WTC11 (cell line): ENCODE measurements around the gene OGDH.

ENCODE experiments used
- CBFB ChIP-seq: sonication (generic); formaldehyde crosslinking; IDR thresholded peaks from 2 replicates; pipeline ENCODE4 v1.8.1; 2022; ENCODE audit warnings: mild to moderate bottlenecking, low read depth, missing genetic modification reagents
- CTCF ChIP-seq: fragments of 200-600 bp; IDR thresholded peaks from 2 replicates; pipeline ENCODE4 v1.8.0; 2022; ENCODE audit warnings: antibody characterized with exemption
- SP1 ChIP-seq: sonication (generic); formaldehyde crosslinking; conservative IDR thresholded peaks from 2 replicates; pipeline ENCODE4 v1.8.1; 2022; ENCODE audit warnings: missing genetic modification reagents
- ZNF138 ChIP-seq: sonication (generic); formaldehyde crosslinking; conservative IDR thresholded peaks from 2 replicates; pipeline ENCODE4 v1.8.1; 2022; ENCODE audit warnings: mild to moderate bottlenecking, moderate library complexity, missing genetic modification reagents
- ZNF232 ChIP-seq: sonication (generic); formaldehyde crosslinking; IDR thresholded peaks from 2 replicates; pipeline ENCODE4 v1.8.0; 2022; ENCODE audit warnings: mild to moderate bottlenecking, missing genetic modification reagents
- TF ChIP-seq, protein P1 (sequence below): sonication (generic); formaldehyde crosslinking; IDR thresholded peaks from 2 replicates; pipeline ENCODE4 v1.8.0; 2023; ENCODE audit warnings: missing genetic modification reagents, mild to moderate bottlenecking, borderline replicate concordance
- TF ChIP-seq, protein P2 (sequence below): sonication (generic); formaldehyde crosslinking; IDR thresholded peaks from 2 replicates; pipeline ENCODE4 v1.8.0; 2022; ENCODE audit warnings: mild to moderate bottlenecking, missing genetic modification reagents

DNA sequence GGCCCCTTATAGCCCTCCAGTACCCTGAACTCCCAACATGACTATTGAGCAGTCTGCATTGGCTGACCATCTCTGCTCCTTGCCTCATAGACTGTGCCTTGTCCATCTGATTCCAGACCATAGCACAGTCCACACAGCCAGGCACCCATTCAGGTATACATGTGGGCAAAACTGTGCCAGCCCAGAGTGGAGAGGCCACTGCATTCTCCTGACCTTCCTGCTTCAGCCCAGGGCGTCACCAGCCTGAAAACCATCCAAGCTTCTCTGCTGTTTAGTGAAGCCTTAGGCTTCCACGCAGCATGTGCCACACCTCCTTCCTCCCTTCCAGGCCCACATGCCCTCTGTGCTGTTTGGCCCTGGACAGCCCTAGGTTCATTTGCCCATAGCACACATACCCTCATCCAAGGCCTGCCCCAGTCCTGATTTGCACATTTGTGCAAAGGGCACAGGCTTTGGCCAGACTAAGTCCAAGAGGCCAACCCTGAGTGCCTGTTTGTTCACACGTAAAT is 43.2 kb upstream of the OGDH start:
- TF ChIP-seq CBFB (no peak), CTCF (no peak), ZNF232 (CRISPR knock-in tag) (no peak), ZNF138 (CRISPR knock-in tag) (no peak), SP1 (no peak)
- TF ChIP-seq, protein P1, sequence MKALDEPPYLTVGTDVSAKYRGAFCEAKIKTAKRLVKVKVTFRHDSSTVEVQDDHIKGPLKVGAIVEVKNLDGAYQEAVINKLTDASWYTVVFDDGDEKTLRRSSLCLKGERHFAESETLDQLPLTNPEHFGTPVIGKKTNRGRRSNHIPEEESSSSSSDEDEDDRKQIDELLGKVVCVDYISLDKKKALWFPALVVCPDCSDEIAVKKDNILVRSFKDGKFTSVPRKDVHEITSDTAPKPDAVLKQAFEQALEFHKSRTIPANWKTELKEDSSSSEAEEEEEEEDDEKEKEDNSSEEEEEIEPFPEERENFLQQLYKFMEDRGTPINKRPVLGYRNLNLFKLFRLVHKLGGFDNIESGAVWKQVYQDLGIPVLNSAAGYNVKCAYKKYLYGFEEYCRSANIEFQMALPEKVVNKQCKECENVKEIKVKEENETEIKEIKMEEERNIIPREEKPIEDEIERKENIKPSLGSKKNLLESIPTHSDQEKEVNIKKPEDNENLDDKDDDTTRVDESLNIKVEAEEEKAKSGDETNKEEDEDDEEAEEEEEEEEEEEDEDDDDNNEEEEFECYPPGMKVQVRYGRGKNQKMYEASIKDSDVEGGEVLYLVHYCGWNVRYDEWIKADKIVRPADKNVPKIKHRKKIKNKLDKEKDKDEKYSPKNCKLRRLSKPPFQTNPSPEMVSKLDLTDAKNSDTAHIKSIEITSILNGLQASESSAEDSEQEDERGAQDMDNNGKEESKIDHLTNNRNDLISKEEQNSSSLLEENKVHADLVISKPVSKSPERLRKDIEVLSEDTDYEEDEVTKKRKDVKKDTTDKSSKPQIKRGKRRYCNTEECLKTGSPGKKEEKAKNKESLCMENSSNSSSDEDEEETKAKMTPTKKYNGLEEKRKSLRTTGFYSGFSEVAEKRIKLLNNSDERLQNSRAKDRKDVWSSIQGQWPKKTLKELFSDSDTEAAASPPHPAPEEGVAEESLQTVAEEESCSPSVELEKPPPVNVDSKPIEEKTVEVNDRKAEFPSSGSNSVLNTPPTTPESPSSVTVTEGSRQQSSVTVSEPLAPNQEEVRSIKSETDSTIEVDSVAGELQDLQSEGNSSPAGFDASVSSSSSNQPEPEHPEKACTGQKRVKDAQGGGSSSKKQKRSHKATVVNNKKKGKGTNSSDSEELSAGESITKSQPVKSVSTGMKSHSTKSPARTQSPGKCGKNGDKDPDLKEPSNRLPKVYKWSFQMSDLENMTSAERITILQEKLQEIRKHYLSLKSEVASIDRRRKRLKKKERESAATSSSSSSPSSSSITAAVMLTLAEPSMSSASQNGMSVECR (CRISPR knock-in tag) = no peak
- TF ChIP-seq, protein P2, sequence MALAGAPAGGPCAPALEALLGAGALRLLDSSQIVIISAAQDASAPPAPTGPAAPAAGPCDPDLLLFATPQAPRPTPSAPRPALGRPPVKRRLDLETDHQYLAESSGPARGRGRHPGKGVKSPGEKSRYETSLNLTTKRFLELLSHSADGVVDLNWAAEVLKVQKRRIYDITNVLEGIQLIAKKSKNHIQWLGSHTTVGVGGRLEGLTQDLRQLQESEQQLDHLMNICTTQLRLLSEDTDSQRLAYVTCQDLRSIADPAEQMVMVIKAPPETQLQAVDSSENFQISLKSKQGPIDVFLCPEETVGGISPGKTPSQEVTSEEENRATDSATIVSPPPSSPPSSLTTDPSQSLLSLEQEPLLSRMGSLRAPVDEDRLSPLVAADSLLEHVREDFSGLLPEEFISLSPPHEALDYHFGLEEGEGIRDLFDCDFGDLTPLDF (CRISPR knock-in tag) = no peak
